Pericardium fibroblast (primary cell): Measurements from ENCODE around the gene IFIT2. TPM values are rescaled to one million over a fixed set of nuclear protein-coding genes. Genes with fewer than 3 reads are reported as not detected.

Experiments
- total RNA-seq: library from RNA; depleted of rRNA; stranded (reverse); fragments of >200 nt; gene quantifications from 2 replicates; pipeline ENCODE4 v1.2.3, GENCODE V29; 2015

IFIT2 gene, protein sequence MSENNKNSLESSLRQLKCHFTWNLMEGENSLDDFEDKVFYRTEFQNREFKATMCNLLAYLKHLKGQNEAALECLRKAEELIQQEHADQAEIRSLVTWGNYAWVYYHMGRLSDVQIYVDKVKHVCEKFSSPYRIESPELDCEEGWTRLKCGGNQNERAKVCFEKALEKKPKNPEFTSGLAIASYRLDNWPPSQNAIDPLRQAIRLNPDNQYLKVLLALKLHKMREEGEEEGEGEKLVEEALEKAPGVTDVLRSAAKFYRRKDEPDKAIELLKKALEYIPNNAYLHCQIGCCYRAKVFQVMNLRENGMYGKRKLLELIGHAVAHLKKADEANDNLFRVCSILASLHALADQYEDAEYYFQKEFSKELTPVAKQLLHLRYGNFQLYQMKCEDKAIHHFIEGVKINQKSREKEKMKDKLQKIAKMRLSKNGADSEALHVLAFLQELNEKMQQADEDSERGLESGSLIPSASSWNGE
- 4.0 and 4.7 TPM in 2 replicates for total RNA-seq

DNA sequence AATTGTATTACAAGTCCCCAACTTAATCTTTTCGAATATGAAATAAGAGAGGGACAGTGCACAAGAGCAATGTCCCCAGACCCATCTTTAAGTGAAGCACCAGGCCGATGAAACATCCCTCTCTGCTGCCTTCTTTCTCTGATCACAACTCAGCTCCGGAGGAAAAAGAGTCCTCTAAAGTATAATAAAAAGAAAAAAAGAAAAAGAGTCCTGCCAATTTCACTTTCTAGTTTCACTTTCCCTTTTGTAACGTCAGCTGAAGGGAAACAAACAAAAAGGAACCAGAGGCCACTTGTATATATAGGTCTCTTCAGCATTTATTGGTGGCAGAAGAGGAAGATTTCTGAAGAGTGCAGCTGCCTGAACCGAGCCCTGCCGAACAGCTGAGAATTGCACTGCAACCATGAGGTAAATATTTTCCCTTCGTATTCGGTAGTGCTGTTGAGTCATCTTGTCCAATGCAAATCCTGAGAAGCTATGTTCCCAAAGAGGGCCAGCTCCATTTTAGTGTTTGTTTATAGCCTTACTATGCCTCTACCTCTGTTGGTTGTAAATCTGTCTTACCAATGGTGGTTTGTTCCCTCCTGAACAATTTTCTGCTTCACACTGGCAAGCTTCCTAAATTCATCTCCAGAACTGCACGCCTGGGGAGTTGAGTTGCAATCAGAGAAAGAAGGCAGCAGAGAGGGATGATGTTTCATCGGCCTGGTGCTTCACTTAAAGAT lies at the start of gene IFIT2:
TSS of gene IFIT2 (plus strand) at position 326 of the 725 bp plus-strand sequence. CDS start at position 404, 78 bp downstream.

DNA sequence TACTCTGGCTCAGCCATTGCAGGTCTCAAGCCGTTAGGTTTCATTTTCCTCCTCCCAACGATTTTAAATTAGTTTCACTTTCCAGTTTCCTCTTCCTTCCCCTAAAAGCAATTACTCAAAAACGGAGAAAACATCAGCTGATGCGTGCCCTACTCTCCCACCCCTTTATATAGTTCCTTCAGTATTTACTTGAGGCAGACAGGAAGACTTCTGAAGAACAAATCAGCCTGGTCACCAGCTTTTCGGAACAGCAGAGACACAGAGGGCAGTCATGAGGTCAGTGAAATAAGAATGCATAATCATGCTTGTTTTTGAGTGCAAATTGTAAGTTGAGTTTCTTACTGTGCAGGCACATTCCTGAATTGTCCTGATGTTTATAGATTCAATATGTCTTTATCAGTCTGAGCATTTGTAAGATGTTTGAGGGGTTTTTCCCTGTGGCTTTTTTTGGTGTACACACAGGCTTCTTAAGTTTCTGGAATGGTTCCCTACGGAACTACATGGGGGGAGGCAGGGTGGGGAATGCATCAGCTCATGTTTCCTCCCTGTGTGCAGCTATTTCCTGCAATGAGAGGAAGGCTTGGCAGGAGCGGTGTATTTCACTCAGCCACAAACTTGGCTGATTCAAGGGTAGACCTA lies 26.1 kb downstream of the IFIT2 start, which contains the start of gene IFIT3:
TSS of gene IFIT3 (plus strand) at position 195 of the 639 bp plus-strand sequence. CDS start at position 272, 77 bp downstream.

Other genes starting within 250 kb of the IFIT2 start
- 0.23 and 1.6 TPM in 2 replicates for gene CH25H, start 94.7 kb upstream of the IFIT2 start, total RNA-seq
- gene LIPA, start 50.3 kb upstream of the IFIT2 start, total RNA-seq = 88.1 and 95.0 TPM in 2 replicates
- 12.8 and 22.5 TPM in 2 replicates for gene IFIT3, start 26.0 kb downstream of the IFIT2 start, total RNA-seq
- gene IFIT1B, start 76.0 kb downstream of the IFIT2 start, total RNA-seq = not detected in 2 replicates
- gene IFIT1, start 90.6 kb downstream of the IFIT2 start, total RNA-seq = 12.6 and 23.2 TPM in 2 replicates
- 13.7 and 14.2 TPM in 2 replicates for gene IFIT5, start 112.5 kb downstream of the IFIT2 start, total RNA-seq
- gene SLC16A12, start 233.5 kb downstream of the IFIT2 start, total RNA-seq = 3.6 and 16.1 TPM in 2 replicates